Hematopoietic multipotent progenitor cell treated with erythropoietin and hydrocortisone succinate and interleukin-3 and kit ligand, for 8 days (in vitro differentiated cells): ENCODE data around the gene KCNJ5.

Experiments
- DNase-seq: peaks from one replicate; pipeline ENCODE4 v3.0.0-alpha.2; 2015

Gene KCNJ5

GRCh38 chr11:128872094-128872493 lies 19.1 kb upstream of the KCNJ5 start:
- DNase-seq: no peak

GRCh38 chr11:128872594-128872993 lies 18.6 kb upstream of the KCNJ5 start:
- DNase-seq: no peak

DNA sequence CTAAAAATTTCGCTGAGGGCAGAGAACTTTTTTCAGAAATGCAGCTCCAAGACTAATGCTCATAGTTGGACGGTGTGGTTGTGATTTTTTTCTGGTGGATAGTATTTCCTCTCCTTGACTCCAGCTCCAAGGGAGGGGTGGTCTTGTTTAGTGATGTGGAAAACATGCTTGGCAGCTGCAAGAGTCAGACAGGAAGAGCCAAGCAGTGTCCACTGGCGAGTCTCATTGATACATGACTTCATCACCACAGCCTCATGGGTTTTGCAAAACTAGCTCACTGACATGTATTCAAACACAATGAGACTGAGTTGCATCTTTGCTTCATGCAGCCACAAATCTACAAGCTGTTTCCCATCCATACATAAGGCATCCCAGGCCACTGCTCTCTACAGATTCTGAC lies 16.7 kb upstream of the KCNJ5 start:
- DNase-seq: no peak

GRCh38 chr11:128876133-128876650 lies 15.0 kb upstream of the KCNJ5 start:
- no peak for DNase-seq

GRCh38 chr11:128877726-128878125 lies 13.4 kb upstream of the KCNJ5 start:
- no peak for DNase-seq

DNA sequence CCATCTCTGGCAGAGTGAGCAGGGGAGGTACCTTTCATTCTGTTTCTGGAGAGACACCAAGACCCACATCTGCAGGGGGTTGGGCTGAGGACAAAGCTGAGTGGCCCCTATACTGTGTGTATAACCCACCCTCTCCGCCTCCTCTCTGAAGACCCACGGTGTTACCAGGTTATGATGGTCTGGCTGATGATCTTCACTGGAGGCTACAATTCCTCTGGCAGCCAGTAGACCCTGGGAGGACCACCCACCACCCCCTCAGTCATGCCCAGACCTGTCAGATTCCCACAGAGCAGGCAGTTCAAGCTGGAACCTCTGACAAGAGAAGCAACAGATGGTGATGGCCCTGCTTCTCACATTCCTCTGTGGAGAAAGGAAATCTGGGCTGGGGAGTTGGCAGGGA lies 12.7 kb upstream of the KCNJ5 start:
- DNase-seq: no peak

- no peak for DNase-seq
These were observed 11.3 kb upstream of the KCNJ5 start for GRCh38 chr11:128879817-128880216.

- no peak for DNase-seq
These were observed 9.9 kb upstream of the KCNJ5 start for GRCh38 chr11:128881221-128881620.

DNA sequence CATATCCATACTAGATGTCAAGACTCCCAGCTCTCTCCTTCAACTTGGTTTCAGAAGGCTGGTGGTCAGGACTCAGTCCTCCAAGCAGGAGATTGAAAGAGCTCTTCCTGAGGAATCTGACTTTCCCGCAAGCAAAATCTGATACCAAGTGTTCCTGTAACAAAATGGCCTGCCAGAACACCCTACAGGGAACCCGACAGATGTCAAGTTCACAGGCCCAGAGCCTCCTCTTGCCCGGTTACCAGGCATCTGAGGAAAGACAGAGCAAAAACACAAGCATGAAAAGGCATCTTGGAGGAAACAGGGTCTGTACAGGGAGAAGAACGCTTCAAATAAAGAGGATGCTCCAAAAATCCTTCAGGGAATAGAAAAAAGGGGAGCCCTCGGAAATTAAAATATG lies 8.7 kb upstream of the KCNJ5 start:
- DNase-seq: no peak

- DNase-seq: no peak
These were observed 7.1 kb upstream of the KCNJ5 start for GRCh38 chr11:128884054-128884453.

DNA sequence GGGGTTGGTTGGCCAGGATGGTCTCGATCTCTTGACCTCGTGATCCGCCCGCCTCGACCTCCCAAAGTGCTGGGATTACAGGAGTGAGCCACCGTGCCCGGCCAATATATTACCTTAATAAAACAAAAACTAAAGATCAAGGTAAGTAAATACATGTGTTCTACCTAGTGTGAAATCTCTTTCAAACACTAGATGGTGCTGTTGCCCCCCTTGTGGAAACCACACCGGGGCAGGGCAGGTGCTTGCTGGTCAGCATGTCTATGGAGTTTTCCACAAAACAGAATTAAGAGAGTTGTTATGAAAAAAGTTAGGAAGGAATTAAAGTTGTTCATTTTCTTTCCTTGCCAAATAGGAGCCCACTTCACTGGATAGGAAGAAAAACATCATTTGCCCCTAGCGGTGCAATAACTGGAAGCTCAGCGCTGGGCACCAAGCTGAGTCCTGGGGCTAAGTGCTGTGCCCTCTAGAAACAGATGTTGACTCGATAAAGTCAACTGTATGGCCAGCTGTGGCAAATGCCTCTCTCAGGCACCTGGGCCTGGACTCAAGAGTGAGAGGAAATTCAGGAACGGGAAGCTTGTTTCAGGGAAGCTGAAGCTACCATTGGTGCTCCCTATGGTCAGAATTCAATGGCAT lies 6.3 kb upstream of the KCNJ5 start:
- DNase-seq: peak; percentile 71

GRCh38 chr11:128886406-128887124 lies 4.6 kb upstream of the KCNJ5 start:
- DNase-seq: peak; percentile 78

DNA sequence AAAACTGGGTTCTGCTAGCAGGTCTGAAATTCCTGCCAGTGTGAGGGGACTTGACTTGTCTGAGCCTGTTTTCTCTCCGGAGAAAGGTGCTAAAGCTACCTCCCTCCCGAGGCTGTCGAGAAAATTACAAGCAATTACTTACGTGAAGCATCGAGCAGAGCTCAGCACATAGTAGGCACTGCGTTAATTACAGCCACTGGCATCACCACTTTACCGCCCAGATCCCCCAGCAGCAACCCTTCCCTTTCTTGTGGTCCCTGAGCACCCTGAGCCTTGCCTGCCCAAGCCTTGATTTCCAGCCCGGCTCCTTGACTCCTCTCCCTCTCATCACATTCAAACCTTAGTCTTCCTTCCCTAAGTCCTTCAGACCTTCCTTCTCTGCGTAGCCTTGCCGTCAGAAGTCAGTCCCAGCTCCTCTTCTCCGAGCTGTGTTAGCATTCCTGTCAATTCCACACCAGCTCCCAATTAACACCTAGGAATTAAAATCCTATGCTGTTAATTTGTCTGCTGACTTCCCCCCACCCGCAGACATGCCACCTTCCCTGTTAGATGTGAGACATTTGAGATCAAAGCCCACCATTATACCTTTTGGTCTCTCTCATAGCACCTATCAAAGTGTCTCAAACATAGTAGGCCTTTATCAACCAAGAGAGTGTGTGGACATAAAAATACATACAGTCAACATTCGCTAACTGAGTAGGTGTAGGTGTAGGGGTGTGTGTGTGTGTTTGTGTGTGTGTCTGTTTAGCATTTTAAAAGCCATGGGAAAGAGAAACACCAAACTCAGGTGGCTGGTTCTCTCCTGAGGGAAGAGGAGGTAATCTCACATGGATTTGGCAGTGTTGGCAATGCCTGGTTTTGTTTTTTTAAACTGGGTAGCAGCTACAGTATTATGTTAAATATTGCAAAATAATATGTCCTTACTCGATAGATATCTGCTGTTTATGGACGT lies 2.8 kb upstream of the KCNJ5 start:
- DNase-seq: no peak

DNA sequence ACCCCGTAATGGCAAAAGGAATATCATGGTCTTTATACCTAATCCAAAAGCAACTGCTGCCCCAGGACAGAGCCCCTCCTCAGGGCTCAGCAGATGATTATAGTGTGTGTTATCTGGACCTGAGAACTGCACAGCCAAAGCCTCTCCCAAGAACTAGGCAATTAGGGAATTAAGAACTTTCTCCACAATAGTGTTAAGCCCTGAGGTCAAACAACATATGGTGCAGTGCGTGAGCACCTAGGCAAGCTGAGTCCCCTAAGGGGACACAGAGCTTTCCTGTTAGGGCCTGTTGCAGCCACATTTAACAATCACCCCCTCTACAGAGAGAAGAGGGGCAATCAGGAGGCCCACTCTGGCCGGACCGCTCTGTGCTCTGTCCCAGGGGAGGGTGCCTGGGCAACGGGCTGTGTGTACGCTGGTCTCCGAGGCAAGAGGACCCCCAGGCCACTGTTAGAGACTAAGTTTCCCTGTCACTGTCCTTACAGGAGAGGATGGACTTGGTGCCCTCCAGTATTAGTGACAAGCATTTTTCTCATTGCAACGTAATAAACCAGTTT lies 1.4 kb upstream of the KCNJ5 start:
- DNase-seq: no peak

- DNase-seq: no peak
These were observed 977 bp upstream of the KCNJ5 start for GRCh38 chr11:128890216-128890542.

DNA sequence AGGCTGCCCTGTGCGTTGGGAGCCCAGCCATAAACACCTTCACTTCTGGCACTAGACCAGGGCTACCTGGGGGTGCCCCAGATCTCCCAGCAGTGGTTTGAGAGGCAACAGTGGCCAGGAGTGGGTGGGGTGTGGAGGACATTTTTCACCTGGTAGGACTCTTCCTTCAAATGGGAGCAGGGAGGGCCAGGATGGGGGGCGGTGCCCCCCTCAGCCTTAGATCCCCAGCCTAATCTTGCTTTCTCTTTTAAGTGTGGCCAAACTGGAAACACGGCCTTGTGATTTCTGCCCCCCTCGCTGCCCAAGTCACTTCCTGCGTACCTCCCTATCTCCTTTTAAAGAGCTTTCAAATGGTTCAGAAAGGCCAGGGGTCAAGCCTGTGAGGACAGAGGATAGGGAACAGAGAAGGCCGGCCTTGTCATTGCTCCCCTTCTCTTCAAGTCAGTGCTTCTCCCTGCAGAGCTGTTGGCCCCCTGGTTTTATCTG lies 800 bp downstream of the KCNJ5 start:
- DNase-seq: no peak

DNA sequence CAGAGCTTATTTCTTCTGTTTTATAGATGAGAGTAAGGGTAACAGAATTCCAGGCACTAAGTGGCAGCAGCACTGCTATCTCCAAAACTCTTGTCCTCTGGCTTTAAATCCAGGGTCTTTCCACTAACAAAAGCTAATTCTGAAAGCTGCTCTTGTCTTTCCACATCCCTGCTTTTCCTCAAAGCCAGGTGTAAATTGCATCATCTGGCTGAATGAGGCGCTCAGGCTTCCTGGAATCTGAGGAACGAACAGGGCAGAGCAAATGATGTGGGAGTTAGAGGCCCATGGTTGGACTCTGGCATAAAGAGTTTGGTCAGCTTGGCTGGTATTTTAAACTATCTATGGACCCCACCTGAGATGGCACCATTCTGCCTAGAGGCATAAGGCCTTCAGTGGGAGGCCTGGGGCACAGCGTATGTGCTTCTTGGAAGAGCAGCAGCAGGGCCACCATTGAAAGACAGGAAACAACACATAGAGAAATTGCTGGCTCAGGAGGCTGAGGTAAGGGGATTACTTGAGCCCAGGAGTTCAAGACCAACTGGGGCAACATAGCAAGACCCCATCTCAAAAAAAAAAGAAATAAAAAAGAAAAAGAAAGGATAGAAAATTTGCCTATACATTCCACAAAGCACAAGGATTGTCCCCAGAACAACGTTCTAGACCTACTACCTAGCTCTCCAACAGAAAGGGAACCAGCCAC lies 1.9 kb downstream of the KCNJ5 start:
- DNase-seq: no peak

DNA sequence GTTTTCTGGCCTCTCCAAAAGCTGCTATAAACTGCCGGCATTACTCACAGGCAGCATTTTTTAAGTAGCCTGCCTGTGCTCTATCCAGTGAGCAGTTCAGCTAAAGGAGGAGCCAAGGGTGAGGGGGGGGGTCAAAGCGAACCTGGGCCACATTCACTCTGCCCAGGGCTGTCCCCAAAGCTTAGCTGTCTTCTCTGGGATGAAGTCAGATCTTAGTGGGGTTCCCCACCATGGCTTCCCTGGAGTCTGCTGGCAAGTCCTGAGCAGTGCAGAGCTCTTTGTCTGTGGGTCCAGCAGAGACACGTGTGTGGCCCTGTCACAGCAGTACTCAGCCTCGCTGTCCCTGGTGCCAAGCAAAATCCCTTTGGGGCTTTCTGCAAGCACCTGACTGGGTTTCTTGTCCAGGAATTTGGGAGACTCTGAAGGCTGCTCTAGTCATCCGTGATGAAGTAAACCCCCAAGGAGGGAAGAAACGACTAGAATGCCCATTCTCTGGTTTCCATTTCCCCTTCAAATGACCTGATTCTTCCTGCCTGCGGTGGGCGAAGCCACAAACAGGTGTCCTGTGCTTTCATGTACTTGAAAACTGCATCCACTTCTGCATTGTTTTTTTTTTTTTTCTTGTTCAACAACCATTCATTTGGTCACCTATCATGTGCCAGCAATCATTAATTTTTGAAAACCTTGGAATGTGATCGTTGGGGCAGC lies 2.6 kb downstream of the KCNJ5 start:
- no peak for DNase-seq

DNA sequence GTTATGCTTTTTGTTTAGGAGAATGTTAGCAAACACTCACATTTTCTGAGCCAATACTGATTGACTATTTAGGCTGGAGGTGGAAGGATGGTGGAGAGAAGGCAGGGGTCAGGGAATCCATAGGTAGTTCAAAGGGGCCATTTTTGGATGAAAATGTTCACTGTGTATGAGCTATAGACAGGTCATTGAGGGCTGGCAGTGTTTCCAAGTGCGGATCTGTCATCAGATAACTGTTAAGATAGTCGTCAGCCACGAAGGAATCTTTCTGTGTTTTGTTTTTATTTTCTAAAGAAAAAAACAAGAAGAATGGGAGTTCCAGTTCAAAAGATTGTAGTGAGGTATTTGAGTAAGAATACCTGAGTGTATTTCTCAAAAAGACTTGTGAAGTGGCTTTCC lies 3.1 kb downstream of the KCNJ5 start:
- no peak for DNase-seq

DNA sequence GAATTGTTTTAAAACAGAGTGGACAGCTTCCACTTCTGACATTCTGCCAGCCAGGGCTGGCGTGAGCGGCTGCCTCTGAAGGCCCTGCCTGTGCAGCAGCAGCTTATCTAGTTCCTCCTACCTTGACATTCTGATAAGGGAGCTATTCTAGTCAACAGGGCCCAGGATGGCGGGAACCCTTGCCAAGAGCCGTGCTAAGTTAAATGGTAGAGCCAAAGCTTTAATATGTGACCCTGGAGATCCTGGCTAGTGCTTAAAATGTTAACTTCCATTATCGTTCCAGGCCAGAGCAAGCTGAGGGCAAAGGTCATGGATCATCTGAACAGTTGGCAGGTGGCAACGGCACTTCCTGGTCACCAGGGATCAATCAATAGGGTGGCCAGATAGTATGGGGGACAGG lies 3.5 kb downstream of the KCNJ5 start:
- DNase-seq: peak; percentile 69

GRCh38 chr11:128895526-128895925 lies 4.4 kb downstream of the KCNJ5 start:
- DNase-seq: no peak

GRCh38 chr11:128896356-128896755 lies 5.2 kb downstream of the KCNJ5 start:
- no peak for DNase-seq
